K562 (cell line): ENCODE data around the gene ANK2. TPM values are rescaled to one million over a fixed set of nuclear protein-coding genes. Genes with fewer than 3 reads are reported as not detected.

ENCODE experiments used
- ATAC-seq: fragments of 200-7000 bp; cut with Tn5 transposase; 3 replicates; pipeline ENCODE4 v1.9.1; 2020; ENCODE audit warnings: moderate library complexity
- BruUV-seq: library from RNA; stranded (reverse); fragments of 400-500 nt; replicated peaks from 2 replicates; lab custom pipeline; 2021; lab: Mats Ljungman, UMichigan
- CTCF ChIA-PET: fragments of 300-600 bp; formaldehyde crosslinking; extraction: SDS; loops from one replicate; lab custom pipeline; 2021; ENCODE audit warnings: low intra/inter-chr PET ratio; lab: Yijun Ruan, JAX
- POLR2A ChIA-PET: fragments of 300-600, 350-650 bp; sonication (Branson Sonifier 250); formaldehyde crosslinking; extraction: SDS; loops from one replicate; lab custom pipeline; 2021; ENCODE audit warnings: antibody characterized with exemption, inconsistent platforms; lab: Yijun Ruan, JAX
- DNase-seq, 4 experiments: peaks; one replicate each; pipeline versions ENCODE4 v3.0.0 to v3.0.0-alpha.2; 2011 to 2018; ENCODE audit warnings: low spot score in 3 of 4, mixed read lengths in 3 of 4; ENCODE audit errors: extremely low read depth in 1 of 4
- FAIRE-seq: peaks from 2 replicates; lab custom pipeline; 2011; peaks lifted over from hg19 to GRCh38; lab: Jason Lieb, UNC
- H2AFZ ChIP-seq: 2 replicates; pipeline ENCODE4 v1.6.0; 2011; ENCODE audit warnings: low read depth, low read length, control low read depth, inconsistent platforms
- H3K27ac ChIP-seq: fragments of 200-600 bp; 3 replicates; pipeline ENCODE4 v1.8.0; 2011; ENCODE audit warnings: low read depth, mild to moderate bottlenecking, control low read depth, inconsistent platforms, low read length, moderate library complexity, mixed read lengths; ENCODE audit errors: extremely low read depth
- H3K27me3 ChIP-seq, 2 experiments: fragments of 300-600 bp in 1 of 2; 2 replicates in 1 of 2; 3 replicates in 1 of 2; pipeline versions ENCODE4 v1.6.0 to v1.8.0; 2011; ENCODE audit warnings: inconsistent platforms in 2 of 2, low read length in 2 of 2, mild to moderate bottlenecking in 1 of 2, mixed read lengths in 1 of 2, moderate library complexity in 1 of 2; ENCODE audit not compliant: control insufficient read depth in 2 of 2, insufficient read depth in 2 of 2
- H3K36me3 ChIP-seq: fragments of 300-600 bp; 3 replicates; pipeline ENCODE4 v1.8.0; 2011; ENCODE audit warnings: mild to moderate bottlenecking, low read length, inconsistent platforms; ENCODE audit not compliant: control insufficient read depth, insufficient read depth
- H3K4me1 ChIP-seq, 2 experiments: fragments of 200-600 bp in 1 of 2; replicated peaks in 1 of 2; 2 replicates in 1 of 2; 3 replicates in 1 of 2; pipeline versions ENCODE4 v1.5.1 to v1.8.0; 2011; ENCODE audit warnings: inconsistent platforms in 2 of 2, low read length in 2 of 2, mild to moderate bottlenecking in 1 of 2, mixed read lengths in 1 of 2, moderate library complexity in 1 of 2; ENCODE audit not compliant: control insufficient read depth in 2 of 2, insufficient read depth in 2 of 2
- H3K4me2 ChIP-seq: 2 replicates; pipeline ENCODE4 v1.6.1; 2011; ENCODE audit warnings: low read length, control low read depth, inconsistent platforms, mixed read lengths; ENCODE audit not compliant: insufficient read depth
- H3K4me3 ChIP-seq: fragments of 200-600 bp; sonication (generic), shearing (Covaris generic); 2 replicates; pipeline ENCODE4 v1.5.1; 2016; ENCODE audit warnings: control low read depth, inconsistent platforms
- H3K79me2 ChIP-seq: fragments of 200-600 bp; 3 replicates; pipeline ENCODE4 v1.8.0; 2011; ENCODE audit warnings: low read length, inconsistent platforms; ENCODE audit not compliant: control insufficient read depth, insufficient read depth
- H3K9ac ChIP-seq, 2 experiments: 2 replicates each; pipeline versions ENCODE4 v1.6.0 to v1.6.1; 2011; ENCODE audit warnings: low read depth in 2 of 2, low read length in 2 of 2, control low read depth in 1 of 2, inconsistent platforms in 1 of 2, mild to moderate bottlenecking in 1 of 2, mixed read lengths in 1 of 2; ENCODE audit not compliant: insufficient read depth in 1 of 2
- H3K9me1 ChIP-seq: one replicate; pipeline ENCODE4 v1.6.0; 2011; ENCODE audit warnings: inconsistent platforms, mild to moderate bottlenecking, low read length, moderate library complexity; ENCODE audit not compliant: control insufficient read depth, insufficient read depth
- H3K9me3 ChIP-seq: replicated peaks from 2 replicates; pipeline ENCODE4 v1.5.1; 2011; ENCODE audit warnings: low read depth, low read length, inconsistent platforms; ENCODE audit not compliant: control insufficient read depth, insufficient read depth
- H4K20me1 ChIP-seq: replicated peaks from 2 replicates; pipeline ENCODE4 v1.6.1; 2011; ENCODE audit warnings: low read length, inconsistent platforms, mixed read lengths; ENCODE audit not compliant: control insufficient read depth, insufficient read depth
- CHAMP1 ChIP-seq: fragments of 450-650 bp; IDR thresholded peaks from 2 replicates; pipeline ENCODE4 v1.6.1; 2016; ENCODE audit warnings: mild to moderate bottlenecking
- DMBX1 ChIP-seq: fragments of 250-450 bp; sonication (Bioruptor Pico); IDR thresholded peaks from 2 replicates; pipeline ENCODE4 v1.8.0; 2022; ENCODE audit warnings: inconsistent platforms, mild to moderate bottlenecking, moderate library complexity, borderline replicate concordance
- ELK1 ChIP-seq: sonication (generic); formaldehyde crosslinking; IDR thresholded peaks from 2 replicates; pipeline ENCODE4 v1.8.1; 2022; ENCODE audit warnings: missing genetic modification reagents
- KLF10 ChIP-seq: fragments of 250-450 bp; sonication (Bioruptor Pico); IDR thresholded peaks from 2 replicates; pipeline ENCODE4 v1.6.1; 2021; ENCODE audit warnings: matching md5 sums
- NR4A1 ChIP-seq, 2 experiments: fragments of 250-450 bp in 1 of 2; fragments of 450-650 bp in 1 of 2; sonication (Bioruptor Pico) in 1 of 2; IDR thresholded peaks; 2 replicates each; pipeline versions ENCODE4 v1.4.0 to v1.6.1; 2016 to 2020; ENCODE audit warnings: mild to moderate bottlenecking in 2 of 2, missing compliant biosample characterization in 1 of 2, missing genetic modification characterization in 1 of 2, moderate library complexity in 1 of 2
- PHF20 ChIP-seq: fragments of 450-650 bp; IDR thresholded peaks from 2 replicates; pipeline ENCODE4 v1.6.1; 2018; ENCODE audit not compliant: partially characterized antibody
- SMAD4 ChIP-seq: fragments of 250-450 bp; sonication (Bioruptor Pico); conservative IDR thresholded peaks from 2 replicates; pipeline ENCODE4 v1.8.0; 2021; ENCODE audit warnings: inconsistent platforms, mild to moderate bottlenecking, moderate library complexity
- SNRNP70 ChIP-seq: fragments of 200-400 bp; formaldehyde crosslinking; optimal IDR thresholded peaks from 2 replicates; pipeline ENCODE3; 2017; ENCODE audit warnings: low read depth, low read length
- ZFP30 ChIP-seq: fragments of 250-450 bp; sonication (Bioruptor Pico); IDR thresholded peaks from 2 replicates; pipeline ENCODE4 v1.8.0; 2022; ENCODE audit warnings: moderate library complexity, mild to moderate bottlenecking, inconsistent platforms, borderline replicate concordance
- ZNF764 ChIP-seq: fragments of 250-450 bp; sonication (Bioruptor Pico); IDR thresholded peaks from 2 replicates; pipeline ENCODE4 v1.4.0; 2020; ENCODE audit warnings: low read depth, mild to moderate bottlenecking, moderate library complexity
- WGBS: fragments of 100-300 bp; shearing (Covaris generic); methylation state at CpG from one replicate; pipeline ENCODE4 v1.1.6; 2016; ENCODE audit warnings: low coverage, mixed read lengths; ENCODE audit not compliant: insufficient coverage; ENCODE audit errors: missing lambda C conversion rate; 5-methylcytosine and 5-hydroxymethylcytosine counted together
- in situ Hi-C: fragments of 300-500 bp; cut with MboI; formaldehyde crosslinking; loops from 4 replicates; pipeline ENCODE4 v1.15.0; 2018; ENCODE audit warnings: inconsistent platforms, mixed read lengths
- intact Hi-C: fragments of 100-400 bp; cut with micrococcal nuclease; formaldehyde crosslinking; loops from 2 replicates; pipeline ENCODE4 v1.14.2; 2022
- polyA plus RNA-seq, 8 experiments: library from polyadenylated mRNA; depleted of rRNA in 4 of 8; stranded (reverse) in 5 of 8; unstranded in 3 of 8; fragments of >200 nt; fragmentation: Nextera tagmentation in 2 of 8; fragmentation: Illumina TruSeq in 1 of 8; extraction: Ambion mirVana in 2 of 8; extraction: Trizol in 1 of 8; gene quantifications; 2 replicates each; pipeline versions ENCODE4 v1.2.1 to v1.2.3, GENCODE V29; 2011 to 2014; ENCODE audit warnings: inconsistent platforms in 1 of 8, missing spikeins in 1 of 8
- total RNA-seq, 7 experiments: library from RNA; depleted of rRNA in 6 of 7; stranded (reverse); fragments of >200 nt in 6 of 7; fragmentation: Illumina TruSeq in 2 of 7; extraction: Trizol in 2 of 7; gene quantifications; 2 replicates each; pipeline versions ENCODE4 v1.2.1 to v1.2.3, GENCODE V29; 2011 to 2021; ENCODE audit warnings: low replicate concordance in 1 of 7
- TF ChIP-seq, protein P1 (sequence below): fragments of 450-650 bp; formaldehyde crosslinking; IDR thresholded peaks from 2 replicates; pipeline ENCODE4 v1.4.0; 2020; ENCODE audit warnings: mild to moderate bottlenecking, mixed read lengths

The ANK2 gene
- total and polyA plus RNA-seq, 9 of the 15 experiments (the other 6 are each of a cell fraction or from before 2014, with no cell fraction given), result 0.07 to 0.24 TPM; not detected in 7

- Histone ChIP-seq H3K9me1 (no peaks in the 10 kb centered on the region), H3K36me3 (no peaks in the 10 kb centered on the region), H3K9me3 (no peaks in the 10 kb centered on the region; the same call in 1 of the 2 replicates)
- BruUV-seq, result no TSS peak
- in situ Hi-C loops, result no loop called here
- no peak for DNase-seq
- WGBS, result 0% methylated on average over 1 of the region's 1 CpG
- TF ChIP-seq KLF10, result no peak
- TF ChIP-seq, all 486 proteins: peak for 0
- no peak overlapping the region for H3K9ac ChIP-seq
- H2AFZ ChIP-seq, result no peak overlapping the region
- H3K27me3 ChIP-seq, result no peaks in the 10 kb centered on the region
- no peaks in the 10 kb centered on the region for H3K79me2 ChIP-seq
- FAIRE-seq, result no peak
- CTCF ChIA-PET, result no interaction called here
- no peak for ATAC-seq
- POLR2A ChIA-PET, result no interaction called here
- H4K20me1 ChIP-seq, result no peaks in the 10 kb centered on the region
- no peak overlapping the region for H3K4me3 ChIP-seq
- H3K4me1 ChIP-seq, result no peaks in the 10 kb centered on the region
- no peak overlapping the region for H3K4me2 ChIP-seq
- intact Hi-C loops, result no loop called here
- H3K27ac ChIP-seq, result no peak overlapping the region
These were observed 24.0 kb upstream of the ANK2 start for GRCh38 chr4:113025416-113025815.

DNA sequence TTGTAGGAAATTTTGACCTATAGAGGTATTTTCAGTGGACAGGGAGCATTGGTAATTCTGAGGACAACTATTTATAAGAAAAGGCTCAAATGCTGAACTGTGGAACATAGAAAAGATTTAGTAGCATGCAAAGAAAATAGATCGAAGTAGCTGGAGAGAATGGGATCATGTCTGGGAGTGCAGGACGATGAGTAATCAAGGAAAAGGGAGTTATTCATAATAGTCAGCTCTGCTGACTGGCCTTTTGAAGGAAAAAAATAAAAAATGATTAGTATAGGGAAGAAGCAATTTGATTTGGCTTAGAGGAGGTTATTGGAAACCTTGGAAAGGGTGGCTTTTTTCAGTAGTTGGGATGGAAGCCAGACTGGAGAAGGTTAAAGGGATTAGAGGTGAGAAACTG lies 22.9 kb upstream of the ANK2 start:
- DNase-seq (no peak), ATAC-seq (no peak), FAIRE-seq (no peak)
- Histone ChIP-seq H3K4me1 (no peaks in the 10 kb centered on the region), H3K27me3 (no peaks in the 10 kb centered on the region), H3K9me3 (no peaks in the 10 kb centered on the region; the same call in 1 of the 2 replicates), H3K79me2 (no peaks in the 10 kb centered on the region), H2AFZ (no peak overlapping the region), H3K36me3 (no peaks in the 10 kb centered on the region), H3K9me1 (no peaks in the 10 kb centered on the region), H3K27ac (no peak overlapping the region), H4K20me1 (no peaks in the 10 kb centered on the region), H3K4me2 (no peak overlapping the region), H3K9ac (no peak overlapping the region), H3K4me3 (no peak overlapping the region)
- intact Hi-C loops (no loop called here), in situ Hi-C loops (no loop called here)
- ChIA-PET CTCF (no interaction called here), POLR2A (no interaction called here)
- no TSS peak for BruUV-seq
- WGBS, result 0% methylated on average over 2 of the region's 2 CpGs
- TF ChIP-seq ZNF764 (CRISPR knock-in tag) (no peak), ZFP30 (CRISPR knock-in tag) (no peak), ELK1 (no peak), DMBX1 (CRISPR knock-in tag) (no peak), SMAD4 (no peak), PHF20 (no peak), CHAMP1 (no peak), SNRNP70 (no peak), NR4A1 (CRISPR knock-in tag; IDR thresholded peaks at IDR 0.05) (no peak), NR4A1 (tag; IDR thresholded peaks at IDR 0.05) (no peak)
- TF ChIP-seq, protein P1, sequence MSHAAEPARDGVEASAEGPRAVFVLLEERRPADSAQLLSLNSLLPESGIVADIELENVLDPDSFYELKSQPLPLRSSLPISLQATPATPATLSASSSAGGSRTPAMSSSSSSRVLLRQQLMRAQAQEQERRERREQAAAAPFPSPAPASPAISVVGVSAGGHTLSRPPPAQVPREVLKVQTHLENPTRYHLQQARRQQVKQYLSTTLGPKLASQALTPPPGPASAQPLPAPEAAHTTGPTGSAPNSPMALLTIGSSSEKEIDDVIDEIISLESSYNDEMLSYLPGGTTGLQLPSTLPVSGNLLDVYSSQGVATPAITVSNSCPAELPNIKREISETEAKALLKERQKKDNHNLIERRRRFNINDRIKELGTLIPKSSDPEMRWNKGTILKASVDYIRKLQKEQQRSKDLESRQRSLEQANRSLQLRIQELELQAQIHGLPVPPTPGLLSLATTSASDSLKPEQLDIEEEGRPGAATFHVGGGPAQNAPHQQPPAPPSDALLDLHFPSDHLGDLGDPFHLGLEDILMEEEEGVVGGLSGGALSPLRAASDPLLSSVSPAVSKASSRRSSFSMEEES (CRISPR knock-in tag), result no peak
